OCI-LY7 (cell line): Measurements from ENCODE around the gene RIMS1.

ENCODE experiments used
- CTCF ChIP-seq: fragments of 200-600 bp; sonication (generic); conservative IDR thresholded peaks from 2 replicates; pipeline ENCODE4 v1.5.1; 2014; ENCODE audit warnings: mild to moderate bottlenecking, antibody characterized with exemption, low read length, moderate library complexity, mixed read lengths
- EZH2phosphoT487 ChIP-seq: fragments of 200-600 bp; sonication (generic); IDR thresholded peaks from 2 replicates; pipeline ENCODE4 v1.6.1; 2018; ENCODE audit warnings: low read depth, borderline replicate concordance, mild to moderate bottlenecking, mixed run types, antibody characterized with exemption, low read length, moderate library complexity, mixed read lengths

- TF ChIP-seq EZH2phosphoT487 (no peak), CTCF (no peak)
Measured at GRCh38 chr6:71887006-71887743, 825 bp downstream of the RIMS1 start.
